ENCODE results near the gene POU2F1. TPM values are rescaled to one million over a fixed set of nuclear protein-coding genes. Genes with fewer than 3 reads are reported as not detected.

POU2F1 gene
- total RNA-seq, 1 experiment from 2014 or later: 25.0 TPM

GRCh38 chr1:167331650-167332049 lies 111.0 kb downstream of the POU2F1 start:
- TF ChIP-seq CTCF (conservative IDR thresholded peaks at IDR 0.05; ENCODE audit: low read depth, low read length) (no peak), EZH2 (IDR thresholded peaks at IDR 0.05; ENCODE audit: borderline replicate concordance, low read depth, low read length, poor library complexity, severe bottlenecking) (no peak)
- Histone ChIP-seq H3K9me3 (ENCODE audit: low read depth, low read length, poor library complexity, severe bottlenecking) (no peaks in the 10 kb centered on the region), H3K4me3 (ENCODE audit: low read depth, low read length, poor library complexity, severe bottlenecking) (no peak overlapping the region), H3K4me1 (ENCODE audit: insufficient read depth, low read length, poor library complexity, severe bottlenecking) (peaks cover 33% of the 10 kb centered on the region), H3K36me3 (ENCODE audit: insufficient read depth, low read length, poor library complexity, severe bottlenecking) (no peaks in the 10 kb centered on the region), H3K27ac (ENCODE audit: low read depth, low read length, poor library complexity, severe bottlenecking) (no peak overlapping the region), H3K27me3 (replicated peaks; ENCODE audit: insufficient read depth, low read depth, low read length, poor library complexity) (no peaks in the 10 kb centered on the region)
- ChIA-PET POLR2A (ENCODE audit: low non-redundant PET) (no interaction called here), CTCF (no interaction called here)
- BruUV-seq (replicated peaks): no TSS peak
- no peak for DNase-seq (ENCODE audit: low spot score)
- intact Hi-C loops (cut with micrococcal nuclease; ENCODE audit: unreplicated experiment): no loop called here

GRCh38 chr1:167332503-167332902 lies 111.8 kb downstream of the POU2F1 start:
- no peak overlapping the region for H3K4me3 ChIP-seq (ENCODE audit: low read depth, low read length, poor library complexity, severe bottlenecking)
- H3K27ac ChIP-seq (ENCODE audit: low read depth, low read length, poor library complexity, severe bottlenecking): no peak overlapping the region
- intact Hi-C loops (cut with micrococcal nuclease; ENCODE audit: unreplicated experiment): no loop called here
- H3K27me3 ChIP-seq (replicated peaks; ENCODE audit: insufficient read depth, low read depth, low read length, poor library complexity): no peaks in the 10 kb centered on the region
- no TSS peak for BruUV-seq (replicated peaks)
- ChIA-PET CTCF (no interaction called here), POLR2A (ENCODE audit: low non-redundant PET) (no interaction called here)
- peaks cover 30% of the 10 kb centered on the region for H3K4me1 ChIP-seq (ENCODE audit: insufficient read depth, low read length, poor library complexity, severe bottlenecking)
- H3K9me3 ChIP-seq (ENCODE audit: low read depth, low read length, poor library complexity, severe bottlenecking): no peaks in the 10 kb centered on the region
- no peaks in the 10 kb centered on the region for H3K36me3 ChIP-seq (ENCODE audit: insufficient read depth, low read length, poor library complexity, severe bottlenecking)
- TF ChIP-seq EZH2 (IDR thresholded peaks at IDR 0.05; ENCODE audit: borderline replicate concordance, low read depth, low read length, poor library complexity, severe bottlenecking) (no peak), CTCF (conservative IDR thresholded peaks at IDR 0.05; ENCODE audit: low read depth, low read length) (no peak)
- DNase-seq (ENCODE audit: low spot score): no peak

GRCh38 chr1:167333124-167333523 lies 112.4 kb downstream of the POU2F1 start:
- intact Hi-C loops (cut with micrococcal nuclease; ENCODE audit: unreplicated experiment): no loop called here
- POLR2A ChIA-PET (ENCODE audit: low non-redundant PET): no interaction called here

GRCh38 chr1:167333703-167334102 lies 113.0 kb downstream of the POU2F1 start:
- no peaks in the 10 kb centered on the region for H3K27me3 ChIP-seq (replicated peaks; ENCODE audit: insufficient read depth, low read depth, low read length, poor library complexity)
- no TSS peak for BruUV-seq (replicated peaks)
- CTCF ChIA-PET: no interaction called here
- POLR2A ChIA-PET (ENCODE audit: low non-redundant PET): no interaction called here
- no peaks in the 10 kb centered on the region for H3K36me3 ChIP-seq (ENCODE audit: insufficient read depth, low read length, poor library complexity, severe bottlenecking)
- H3K9me3 ChIP-seq (ENCODE audit: low read depth, low read length, poor library complexity, severe bottlenecking): no peaks in the 10 kb centered on the region
- peaks cover 19% of the 10 kb centered on the region for H3K4me1 ChIP-seq (ENCODE audit: insufficient read depth, low read length, poor library complexity, severe bottlenecking)
- no peak for TF ChIP-seq EZH2 (IDR thresholded peaks at IDR 0.05; ENCODE audit: borderline replicate concordance, low read depth, low read length, poor library complexity, severe bottlenecking)
- TF ChIP-seq CTCF (conservative IDR thresholded peaks at IDR 0.05; ENCODE audit: low read depth, low read length): no peak
- no peak overlapping the region for H3K27ac ChIP-seq (ENCODE audit: low read depth, low read length, poor library complexity, severe bottlenecking)
- H3K4me3 ChIP-seq (ENCODE audit: low read depth, low read length, poor library complexity, severe bottlenecking): no peak overlapping the region
- DNase-seq (ENCODE audit: low spot score): no peak
- intact Hi-C loops (cut with micrococcal nuclease; ENCODE audit: unreplicated experiment): no loop called here

More at GRCh38 chr1:167333124-167333523, 112.4 kb downstream of the POU2F1 start:
- no peaks in the 10 kb centered on the region for H3K9me3 ChIP-seq (ENCODE audit: low read depth, low read length, poor library complexity, severe bottlenecking)
- no peak for DNase-seq (ENCODE audit: low spot score)
- H3K4me1 ChIP-seq (ENCODE audit: insufficient read depth, low read length, poor library complexity, severe bottlenecking): peaks cover 25% of the 10 kb centered on the region
- BruUV-seq (replicated peaks): no TSS peak
- CTCF ChIA-PET: no interaction called here
- H3K27me3 ChIP-seq (replicated peaks; ENCODE audit: insufficient read depth, low read depth, low read length, poor library complexity): no peaks in the 10 kb centered on the region
- H3K36me3 ChIP-seq (ENCODE audit: insufficient read depth, low read length, poor library complexity, severe bottlenecking): no peaks in the 10 kb centered on the region
- H3K4me3 ChIP-seq (ENCODE audit: low read depth, low read length, poor library complexity, severe bottlenecking): no peak overlapping the region
- no peak for TF ChIP-seq EZH2 (IDR thresholded peaks at IDR 0.05; ENCODE audit: borderline replicate concordance, low read depth, low read length, poor library complexity, severe bottlenecking)
- no peak overlapping the region for H3K27ac ChIP-seq (ENCODE audit: low read depth, low read length, poor library complexity, severe bottlenecking)
